CD14-positive monocyte (primary cell): ENCODE results near the gene RASSF4. TPM values are rescaled to one million over a fixed set of nuclear protein-coding genes. Genes with fewer than 3 reads are reported as not detected.

ENCODE experiments used
- DNase-seq, 3 donors: peaks; one replicate each; pipeline ENCODE4 v3.0.0-alpha.2; 2011 to 2022
- H2AFZ ChIP-seq: 2 replicates; pipeline ENCODE4 v1.6.0; 2012; ENCODE audit warnings: mild to moderate bottlenecking, low read depth, low read length, inconsistent platforms; ENCODE audit not compliant: insufficient read depth, poor library complexity, severe bottlenecking
- H3K27ac ChIP-seq, 2 donors: 1 replicate in 1 of 2; 2 replicates in 1 of 2; pipeline ENCODE4 v1.5.1; 2012 to 2013; ENCODE audit warnings: low read length in 2 of 2, control low read depth in 1 of 2, inconsistent platforms in 1 of 2, low read depth in 1 of 2, mild to moderate bottlenecking in 1 of 2
- H3K27me3 ChIP-seq, 2 donors: one replicate each; pipeline versions ENCODE4 v1.6.0 to v1.6.1; 2011 to 2013; ENCODE audit warnings: low read length in 2 of 2; ENCODE audit not compliant: control insufficient read depth in 2 of 2, insufficient read depth in 2 of 2
- H3K36me3 ChIP-seq, 2 donors: replicated peaks in 1 of 2; 1 replicate in 1 of 2; 2 replicates in 1 of 2; pipeline versions ENCODE4 v1.5.1 to v1.6.1; 2012 to 2013; ENCODE audit warnings: low read length in 2 of 2, control low read depth in 1 of 2, inconsistent platforms in 1 of 2, mild to moderate bottlenecking in 1 of 2; ENCODE audit not compliant: insufficient read depth in 2 of 2, control insufficient read depth in 1 of 2
- H3K4me1 ChIP-seq, 2 donors: 1 replicate in 1 of 2; 2 replicates in 1 of 2; pipeline versions ENCODE4 v1.5.1 to v1.6.1; 2012 to 2013; ENCODE audit warnings: low read length in 2 of 2, control low read depth in 1 of 2, inconsistent platforms in 1 of 2, mild to moderate bottlenecking in 1 of 2, moderate library complexity in 1 of 2; ENCODE audit not compliant: insufficient read depth in 2 of 2, control insufficient read depth in 1 of 2
- H3K4me2 ChIP-seq: replicated peaks from 2 replicates; pipeline ENCODE3; 2012; ENCODE audit warnings: low read length, moderate library complexity, mild to moderate bottlenecking; ENCODE audit not compliant: poor library complexity, severe bottlenecking; ENCODE audit errors: extremely low read depth
- H3K4me3 ChIP-seq, 3 experiments: fragments of 200-600 bp in 1 of 3; sonication (generic) in 1 of 3; replicated peaks in 1 of 3; 1 replicate in 2 of 3; 2 replicates in 1 of 3; pipeline ENCODE4 v1.5.1; 2011 to 2013; ENCODE audit warnings: low read length in 3 of 3, mild to moderate bottlenecking in 3 of 3, control low read depth in 2 of 3, low read depth in 2 of 3, inconsistent platforms in 1 of 3, moderate library complexity in 1 of 3
- H3K79me2 ChIP-seq: 2 replicates; pipeline ENCODE4 v1.6.0; 2012; ENCODE audit warnings: mild to moderate bottlenecking, control low read depth, inconsistent platforms, low read length, moderate library complexity; ENCODE audit not compliant: insufficient read depth
- H3K9ac ChIP-seq: 2 replicates; pipeline ENCODE4 v1.6.0; 2017; ENCODE audit warnings: low read length, mild to moderate bottlenecking; ENCODE audit not compliant: insufficient read depth, poor library complexity, severe bottlenecking
- H3K9me3 ChIP-seq, 2 donors: replicated peaks in 1 of 2; 1 replicate in 1 of 2; 2 replicates in 1 of 2; pipeline versions ENCODE4 v1.5.1 to v1.6.1; 2012 to 2013; ENCODE audit warnings: low read length in 2 of 2, control low read depth in 1 of 2; ENCODE audit not compliant: control insufficient read depth in 1 of 2, insufficient read depth in 1 of 2
- H4K20me1 ChIP-seq: 2 replicates; pipeline ENCODE4 v1.6.0; 2012; ENCODE audit warnings: mild to moderate bottlenecking, low read length, control low read depth, moderate library complexity; ENCODE audit not compliant: insufficient read depth
- H3K27ac Mint-ChIP-seq, 7 donors: one replicate each; pipeline ENCODE4 v1.8.0; 2020; ENCODE audit warnings: mild to moderate bottlenecking in 7 of 7, mixed read lengths in 7 of 7, moderate library complexity in 6 of 7, inconsistent platforms in 2 of 7
- H3K27me3 Mint-ChIP-seq, 3 donors: one replicate each; pipeline ENCODE4 v1.8.0; 2021 to 2022; ENCODE audit warnings: low read depth in 3 of 3, mild to moderate bottlenecking in 3 of 3, mixed read lengths in 3 of 3, moderate library complexity in 3 of 3, inconsistent platforms in 1 of 3
- H3K36me3 Mint-ChIP-seq, 2 donors: one replicate each; pipeline ENCODE4 v1.8.0; 2020; ENCODE audit warnings: mixed read lengths in 2 of 2, inconsistent platforms in 1 of 2, mild to moderate bottlenecking in 1 of 2
- H3K4me1 Mint-ChIP-seq: one replicate; pipeline ENCODE4 v1.8.0; 2020; ENCODE audit warnings: mild to moderate bottlenecking, mixed read lengths
- H3K4me3 Mint-ChIP-seq, 2 donors: one replicate each; pipeline ENCODE4 v1.8.0; 2020; ENCODE audit warnings: mild to moderate bottlenecking in 2 of 2, mixed read lengths in 2 of 2, moderate library complexity in 1 of 2
- H3K9me3 Mint-ChIP-seq, 7 donors: one replicate each; pipeline ENCODE4 v1.8.0; 2020 to 2022; ENCODE audit warnings: mixed read lengths in 7 of 7, mild to moderate bottlenecking in 6 of 7, moderate library complexity in 6 of 7, inconsistent platforms in 2 of 7
- CTCF ChIP-seq: fragments of 200-600 bp; IDR thresholded peaks from one replicate; pipeline ENCODE4 v1.8.0; 2022; ENCODE audit warnings: antibody characterized with exemption, mild to moderate bottlenecking
- WGBS: methylation state at CpG from one replicate; pipeline ENCODE4 v1.1.5; 2013; ENCODE audit warnings: missing lambda C conversion rate; ENCODE audit not compliant: insufficient coverage; 5-methylcytosine and 5-hydroxymethylcytosine counted together
- intact Hi-C, 2 donors: fragments of 100-400 bp; cut with micrococcal nuclease; formaldehyde crosslinking; loops; one replicate each; pipeline versions ENCODE4 v1.15.0 to v1.15.1; 2023
- polyA plus RNA-seq, 3 donors: library from polyadenylated mRNA; depleted of rRNA in 1 of 3; unstranded in 2 of 3; stranded (reverse) in 1 of 3; fragments of 300-500 nt in 2 of 3; fragments of >200 nt in 1 of 3; fragmentation: Illumina TruSeq in 2 of 3; gene quantifications; 1 replicate in 2 of 3; 2 replicates in 1 of 3; pipeline ENCODE4 v1.2.3, GENCODE V29; 2012 to 2021

The RASSF4 gene
- polyA plus RNA-seq, 3 donors, result 117 to 290 (median 120) TPM

GRCh38 chr10:44992732-44993225 lies 33.2 kb downstream of the RASSF4 start:
- H3K36me3 Mint-ChIP-seq, result peaks cover 71 to 72% of the 10 kb centered on the region in 2 donors
- no peaks in the 10 kb centered on the region for H3K9me3 Mint-ChIP-seq
- Histone ChIP-seq H3K4me1 (peaks cover 0 to 15% of the 10 kb centered on the region in 2 donors), H3K27me3 (no peaks in the 10 kb centered on the region), H2AFZ (no peak overlapping the region), H3K27ac (peak overlapping the region in 1 of 2 donors; percentile 32), H3K4me2 (no peak overlapping the region), H3K9ac (no peak overlapping the region), H4K20me1 (peaks cover 82% of the 10 kb centered on the region), H3K36me3 (peaks cover 75 to 76% of the 10 kb centered on the region in 2 donors), H3K4me3 (no peak overlapping the region), H3K9me3 (no peaks in the 10 kb centered on the region), H3K79me2 (no peaks in the 10 kb centered on the region)
- intact Hi-C loops, result no loop called here
- no peak overlapping the region for H3K4me3 Mint-ChIP-seq
- TF ChIP-seq CTCF, result no peak
- WGBS, result 94% methylated on average over 8 of the region's 8 CpGs
- H3K4me1 Mint-ChIP-seq, result peaks cover 30% of the 10 kb centered on the region
- peaks cover 0 to 2% (median 1%) of the 10 kb centered on the region in 3 donors for H3K27me3 Mint-ChIP-seq
- no peak for DNase-seq
- H3K27ac Mint-ChIP-seq, result peak overlapping the region in 2 of 7 donors; percentile 26 to 45

GRCh38 chr10:44993226-44993921 lies 33.8 kb downstream of the RASSF4 start:
- Histone ChIP-seq H4K20me1 (peaks cover 76% of the 10 kb centered on the region), H3K4me2 (no peak overlapping the region), H3K79me2 (no peaks in the 10 kb centered on the region), H2AFZ (no peak overlapping the region), H3K36me3 (peaks cover 69 to 70% of the 10 kb centered on the region in 2 donors), H3K27me3 (no peaks in the 10 kb centered on the region), H3K4me1 (peaks cover 0 to 15% of the 10 kb centered on the region in 2 donors), H3K27ac (peak overlapping the region in 1 of 2 donors; percentile 29), H3K4me3 (no peak overlapping the region), H3K9me3 (no peaks in the 10 kb centered on the region), H3K9ac (no peak overlapping the region)
- no peak for TF ChIP-seq CTCF
- H3K4me1 Mint-ChIP-seq, result peaks cover 32% of the 10 kb centered on the region
- peaks cover 65 to 67% of the 10 kb centered on the region in 2 donors for H3K36me3 Mint-ChIP-seq
- intact Hi-C loops, result no loop called here
- H3K4me3 Mint-ChIP-seq, result no peak overlapping the region
- peak overlapping the region in 2 of 7 donors; percentile 44 for H3K27ac Mint-ChIP-seq
- H3K9me3 Mint-ChIP-seq, result no peaks in the 10 kb centered on the region
- peaks cover 1 to 3% (median 2%) of the 10 kb centered on the region in 3 donors for H3K27me3 Mint-ChIP-seq
- no peak for DNase-seq
- 99% methylated on average over 13 of the region's 14 CpGs for whole genome bisulfite sequencing
